Epithelial cell of proximal tubule (primary cell): ENCODE data around the gene MB21D2. TPM values are rescaled to one million over a fixed set of nuclear protein-coding genes. Genes with fewer than 3 reads are reported as not detected.
A peak's percentile ranks its signal among the peaks of the same experiment; 100 is the strongest.

ENCODE experiments used
- DNase-seq: peaks from one replicate; pipeline ENCODE4 v3.0.0-alpha.2; 2011; ENCODE audit warnings: low read depth
- H3K4me3 ChIP-seq: 2 replicates; pipeline ENCODE4 v1.5.1; 2011; ENCODE audit warnings: low read depth, mild to moderate bottlenecking, low read length
- total RNA-seq: library from RNA; depleted of rRNA; stranded (reverse); fragments of >200 nt; gene quantifications from 2 replicates; pipeline ENCODE4 v1.2.3, GENCODE V29; 2015
- TF ChIP-seq, protein P1 (sequence below): conservative IDR thresholded peaks from 2 replicates; pipeline ENCODE4 v1.5.1; 2012; ENCODE audit warnings: low read depth, mild to moderate bottlenecking, low read length

MB21D2 gene
- total RNA-seq, 1 donor from 2014 or later: 17.7 TPM

DNA sequence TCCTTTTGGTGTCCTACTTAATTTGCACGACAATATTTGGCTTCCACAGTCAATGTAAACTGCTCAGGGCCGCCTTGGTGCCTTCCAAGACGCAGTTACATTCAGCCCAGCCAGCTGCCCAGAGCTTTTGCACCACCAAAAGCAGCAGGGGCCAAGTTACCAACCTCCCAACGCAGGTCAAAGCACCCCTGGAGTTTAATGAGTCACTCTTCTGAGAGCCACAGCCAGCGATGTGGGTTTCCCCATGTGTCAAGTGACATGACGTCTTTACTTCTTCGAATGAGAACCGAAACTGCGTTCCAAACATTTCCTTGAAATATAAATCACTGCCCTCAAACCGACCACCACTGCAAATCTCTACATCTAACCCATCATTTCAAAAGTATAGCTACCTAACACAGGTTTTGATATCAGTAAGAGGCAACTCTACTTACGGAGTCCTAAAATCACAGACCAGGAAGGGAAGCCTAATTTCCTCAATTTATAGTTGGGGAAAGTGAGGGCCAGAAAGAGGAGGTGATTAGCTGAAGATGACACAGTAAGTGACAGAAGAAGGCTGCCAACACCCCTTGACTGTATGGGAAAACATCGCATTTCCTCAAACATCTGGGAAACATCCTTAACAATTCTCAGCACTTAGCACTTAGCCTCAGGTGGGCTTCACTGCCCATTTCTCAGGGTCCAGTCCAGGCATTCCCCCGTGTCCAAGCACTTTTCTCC lies 24.5 kb downstream of the MB21D2 start:
- H3K4me3 ChIP-seq: peak overlapping the region; percentile 0

DNA sequence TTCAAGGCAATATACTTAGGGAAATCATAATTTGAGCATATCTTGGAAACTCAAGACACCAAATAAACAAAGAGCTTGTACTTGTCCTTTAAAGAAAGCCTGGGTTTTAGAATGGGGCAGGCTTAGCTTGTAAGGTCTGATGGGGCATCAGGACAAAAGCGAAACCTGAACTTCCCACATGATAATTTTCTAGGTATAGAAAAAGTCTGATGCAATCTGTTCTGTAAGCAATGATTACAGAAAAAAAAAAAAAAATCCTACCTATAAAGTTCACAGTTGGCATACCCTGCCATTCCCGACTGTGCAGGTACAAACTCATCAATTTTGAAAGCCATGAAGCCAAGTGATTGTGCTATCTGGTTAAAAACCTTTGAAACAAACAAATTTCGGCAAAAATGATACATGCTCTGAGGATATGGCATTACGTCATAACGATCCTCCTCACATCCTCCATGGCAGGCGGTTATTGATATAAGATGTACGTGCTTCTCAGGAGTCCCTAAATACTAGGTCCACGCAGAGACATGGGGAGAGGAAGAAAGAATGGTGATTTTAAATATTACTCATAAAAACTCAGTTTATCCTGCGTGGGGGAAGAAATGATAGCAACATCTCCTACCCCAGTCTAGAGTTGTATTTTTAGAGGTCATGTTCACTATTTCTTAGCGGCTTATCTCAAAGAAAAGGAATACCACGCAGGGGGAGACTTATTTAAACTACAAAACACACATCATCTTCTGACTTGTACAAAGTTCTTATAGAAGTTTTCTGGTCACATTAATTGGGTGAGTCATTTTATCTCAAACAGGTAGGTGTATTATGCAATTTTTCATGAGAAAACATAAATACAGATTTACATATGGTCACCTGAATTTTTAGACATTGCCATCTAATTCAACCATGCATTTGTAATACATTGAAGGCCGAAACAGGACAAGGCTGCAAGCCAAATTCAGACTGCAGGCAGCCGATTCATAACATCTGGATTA lies 27.0 kb downstream of the MB21D2 start:
- TF ChIP-seq, protein P1, sequence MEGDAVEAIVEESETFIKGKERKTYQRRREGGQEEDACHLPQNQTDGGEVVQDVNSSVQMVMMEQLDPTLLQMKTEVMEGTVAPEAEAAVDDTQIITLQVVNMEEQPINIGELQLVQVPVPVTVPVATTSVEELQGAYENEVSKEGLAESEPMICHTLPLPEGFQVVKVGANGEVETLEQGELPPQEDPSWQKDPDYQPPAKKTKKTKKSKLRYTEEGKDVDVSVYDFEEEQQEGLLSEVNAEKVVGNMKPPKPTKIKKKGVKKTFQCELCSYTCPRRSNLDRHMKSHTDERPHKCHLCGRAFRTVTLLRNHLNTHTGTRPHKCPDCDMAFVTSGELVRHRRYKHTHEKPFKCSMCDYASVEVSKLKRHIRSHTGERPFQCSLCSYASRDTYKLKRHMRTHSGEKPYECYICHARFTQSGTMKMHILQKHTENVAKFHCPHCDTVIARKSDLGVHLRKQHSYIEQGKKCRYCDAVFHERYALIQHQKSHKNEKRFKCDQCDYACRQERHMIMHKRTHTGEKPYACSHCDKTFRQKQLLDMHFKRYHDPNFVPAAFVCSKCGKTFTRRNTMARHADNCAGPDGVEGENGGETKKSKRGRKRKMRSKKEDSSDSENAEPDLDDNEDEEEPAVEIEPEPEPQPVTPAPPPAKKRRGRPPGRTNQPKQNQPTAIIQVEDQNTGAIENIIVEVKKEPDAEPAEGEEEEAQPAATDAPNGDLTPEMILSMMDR: no peak
- no peak overlapping the region for H3K4me3 ChIP-seq
- no peak for DNase-seq

More for the DNA sequence above, 24.5 kb downstream of the MB21D2 start:
- peak; percentile 93 for DNase-seq
- TF ChIP-seq, protein P1: no peak

DNA sequence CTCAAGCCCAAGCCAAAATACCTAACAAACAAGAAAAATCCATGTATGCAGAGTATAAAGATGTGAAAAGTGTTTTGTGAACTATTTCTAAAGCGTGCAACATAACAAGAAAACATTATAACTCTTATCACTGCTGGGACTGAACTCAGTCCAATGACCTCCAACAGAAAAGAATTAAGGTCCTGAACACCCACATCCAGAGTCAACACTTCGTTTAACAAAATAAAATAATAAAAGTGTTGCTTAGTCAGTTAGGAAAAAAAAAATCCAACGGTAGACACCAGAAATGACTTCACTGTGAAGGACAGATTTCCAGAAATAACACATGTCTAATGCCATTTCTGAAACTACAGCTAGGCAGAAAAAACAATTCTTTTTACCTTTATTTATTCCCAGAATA lies 28.0 kb downstream of the MB21D2 start:
- TF ChIP-seq, protein P1: no peak
- no peak overlapping the region for H3K4me3 ChIP-seq
- no peak for DNase-seq

DNA sequence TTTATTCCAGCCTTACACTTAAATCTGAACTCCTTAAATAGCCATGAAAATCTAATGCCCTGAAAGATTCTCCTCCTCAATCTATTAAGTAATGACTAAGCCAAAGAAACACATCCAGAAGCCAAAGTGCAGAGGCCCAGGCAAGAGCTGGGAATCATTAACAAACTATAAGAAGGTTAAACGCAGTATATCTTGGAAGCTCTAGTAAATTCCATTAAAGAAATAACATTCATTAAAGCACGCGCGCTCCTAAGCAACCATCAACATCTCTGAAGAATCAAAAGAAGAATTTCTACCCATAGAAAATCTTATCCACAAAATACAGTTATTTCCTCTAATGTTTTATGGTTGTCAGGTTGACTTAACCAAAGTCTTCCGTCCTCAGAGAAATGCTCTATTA lies 29.5 kb downstream of the MB21D2 start:
- TF ChIP-seq, protein P1: no peak
- DNase-seq: no peak

DNA sequence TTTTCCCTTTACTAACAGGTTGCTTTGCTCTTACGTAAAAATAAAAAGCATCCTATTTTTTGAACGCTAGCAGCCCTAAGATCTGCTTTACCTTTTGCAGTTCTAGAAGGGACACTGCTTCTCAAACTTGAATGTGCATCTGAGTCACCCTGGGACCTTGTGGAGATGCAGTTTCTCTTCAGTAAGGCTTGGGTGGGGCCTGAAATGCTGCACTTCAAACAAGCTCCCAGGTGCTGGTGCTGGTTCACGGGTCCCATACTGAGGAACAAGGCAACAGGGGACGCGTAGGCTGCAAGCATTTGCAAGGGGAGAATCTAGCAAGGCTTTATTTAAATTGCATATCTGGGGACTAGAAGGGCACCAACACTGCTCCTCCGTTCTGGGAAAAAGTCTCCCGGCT lies 30.0 kb downstream of the MB21D2 start:
- TF ChIP-seq, protein P1: no peak
- H3K4me3 ChIP-seq: peak overlapping the region; percentile 31
- no peak for DNase-seq

More for the DNA sequence above, 29.5 kb downstream of the MB21D2 start:
- peak overlapping the region; percentile 31 for H3K4me3 ChIP-seq

DNA sequence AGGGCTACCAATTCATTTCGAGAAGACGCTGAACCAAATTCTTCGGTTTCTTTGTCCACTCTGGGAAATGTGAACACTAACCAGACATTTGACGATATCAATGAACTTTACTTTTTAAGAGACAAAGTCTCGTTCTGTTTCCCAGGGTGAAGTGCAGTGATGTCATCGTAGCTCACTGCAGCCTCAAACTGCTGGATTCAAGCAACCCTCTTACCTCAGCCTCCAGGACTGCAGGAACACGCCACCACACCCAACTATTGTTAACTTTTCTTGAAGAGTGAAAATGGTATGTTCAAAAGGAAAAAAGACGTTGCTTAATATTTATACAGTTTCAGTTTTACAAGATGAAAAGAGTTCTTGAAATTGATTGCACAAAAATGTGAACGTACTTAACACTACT lies 30.6 kb downstream of the MB21D2 start:
- peak overlapping the region; percentile 40 for H3K4me3 ChIP-seq
- no peak for DNase-seq
- TF ChIP-seq, protein P1: no peak
